Ascending aorta (tissue), 2 donors: ENCODE results near the gene UTP4. TPM values are rescaled to one million over a fixed set of nuclear protein-coding genes. Genes with fewer than 3 reads are reported as not detected.

Experiments used
- DNase-seq, 2 donors: peaks; one replicate each; pipeline ENCODE4 v3.0.0-alpha.2; 2019; ENCODE audit warnings: low spot score in 2 of 2
- H3K27ac ChIP-seq, 2 donors: fragments of 200-600 bp; sonication (generic); one replicate each; pipeline ENCODE4 v1.5.1; 2016 to 2017; ENCODE audit warnings: mild to moderate bottlenecking in 1 of 2
- H3K27me3 ChIP-seq: fragments of 200-600 bp; sonication (generic); one replicate; pipeline ENCODE4 v1.5.1; 2017
- H3K36me3 ChIP-seq, 2 donors: fragments of 200-600 bp; sonication (generic); one replicate each; pipeline ENCODE4 v1.5.1; 2016
- H3K4me1 ChIP-seq, 2 donors: fragments of 200-600 bp; sonication (generic); one replicate each; pipeline ENCODE4 v1.5.1; 2016 to 2017; ENCODE audit warnings: mild to moderate bottlenecking in 1 of 2
- H3K4me3 ChIP-seq, 2 donors: fragments of 200-600 bp; sonication (generic); one replicate each; pipeline ENCODE4 v1.5.1; 2016 to 2017; ENCODE audit warnings: mild to moderate bottlenecking in 1 of 2
- H3K9me3 ChIP-seq, 2 donors: fragments of 200-600 bp; sonication (generic); one replicate each; pipeline ENCODE4 v1.5.1; 2016
- intact Hi-C: fragments of 100-400 bp; cut with DNase I; formaldehyde crosslinking; loops from one replicate; pipeline ENCODE4 v1.15.1; 2023
- total RNA-seq: library from RNA; depleted of rRNA; stranded (reverse); fragments of >200 nt; gene quantifications from one replicate; pipeline ENCODE4 v1.1.0, GENCODE V29; 2016
- TF ChIP-seq, protein P1 (sequence below), 3 experiments: fragments of 200-600 bp in 2 of 3; fragments of 450-650 bp in 1 of 3; sonication (generic) in 2 of 3; IDR thresholded peaks; one replicate each; pipeline ENCODE4 v1.5.1; 2016 to 2019; ENCODE audit warnings: antibody characterized with exemption in 3 of 3, mild to moderate bottlenecking in 1 of 3, moderate library complexity in 1 of 3

Gene UTP4
- total RNA-seq, result 45.9 TPM

- Histone ChIP-seq H3K36me3 (peaks cover 0 to 11% of the 10 kb centered on the region in 2 donors), H3K27ac (peak within 1 kb of the TSS; percentile 84 to 85), H3K4me1 (peaks cover 3 to 13% of the 10 kb centered on the region in 2 donors), H3K9me3 (no peaks in the 10 kb centered on the region), H3K27me3 (no peaks in the 10 kb centered on the region), H3K4me3 (peak within 1 kb of the TSS; percentile 91 to 97)
- intact Hi-C loops, result loop anchor here (5.0 kb wide), 1 partner anchor 55 kb away; the partner anchor contains the start of gene SNTB2
- TF ChIP-seq, protein P1, sequence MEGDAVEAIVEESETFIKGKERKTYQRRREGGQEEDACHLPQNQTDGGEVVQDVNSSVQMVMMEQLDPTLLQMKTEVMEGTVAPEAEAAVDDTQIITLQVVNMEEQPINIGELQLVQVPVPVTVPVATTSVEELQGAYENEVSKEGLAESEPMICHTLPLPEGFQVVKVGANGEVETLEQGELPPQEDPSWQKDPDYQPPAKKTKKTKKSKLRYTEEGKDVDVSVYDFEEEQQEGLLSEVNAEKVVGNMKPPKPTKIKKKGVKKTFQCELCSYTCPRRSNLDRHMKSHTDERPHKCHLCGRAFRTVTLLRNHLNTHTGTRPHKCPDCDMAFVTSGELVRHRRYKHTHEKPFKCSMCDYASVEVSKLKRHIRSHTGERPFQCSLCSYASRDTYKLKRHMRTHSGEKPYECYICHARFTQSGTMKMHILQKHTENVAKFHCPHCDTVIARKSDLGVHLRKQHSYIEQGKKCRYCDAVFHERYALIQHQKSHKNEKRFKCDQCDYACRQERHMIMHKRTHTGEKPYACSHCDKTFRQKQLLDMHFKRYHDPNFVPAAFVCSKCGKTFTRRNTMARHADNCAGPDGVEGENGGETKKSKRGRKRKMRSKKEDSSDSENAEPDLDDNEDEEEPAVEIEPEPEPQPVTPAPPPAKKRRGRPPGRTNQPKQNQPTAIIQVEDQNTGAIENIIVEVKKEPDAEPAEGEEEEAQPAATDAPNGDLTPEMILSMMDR (IDR thresholded peaks at IDR 0.05), result peak in 1 of 3 experiments; percentile 11
- DNase-seq, result peak; percentile 36 to 90
These were observed at the start of gene UTP4, which contains the start of gene CHTF8 for GRCh38 chr16:69132424-69133252. UTP4 (plus strand) TSS chr16:69132649; CDS start chr16:69133460, 811 bp downstream. CHTF8 (minus strand) TSS chr16:69132588; CDS start chr16:69121458, 11,130 bp downstream.

- H3K4me1 ChIP-seq, result no peaks in the 10 kb centered on the region
- DNase-seq, result no peak
- H3K36me3 ChIP-seq, result peaks cover 5 to 19% of the 10 kb centered on the region in 2 donors
- no peaks in the 10 kb centered on the region for H3K27me3 ChIP-seq
- TF ChIP-seq, protein P1 (IDR thresholded peaks at IDR 0.05), result no peak
- intact Hi-C loops, result no loop called here
- no peak overlapping the region for H3K4me3 ChIP-seq
- no peaks in the 10 kb centered on the region for H3K9me3 ChIP-seq
- H3K27ac ChIP-seq, result no peak overlapping the region
These were observed 49.0 kb upstream of the UTP4 start for GRCh38 chr16:69083306-69083941.

GRCh38 chr16:69084289-69084688 lies 48.2 kb upstream of the UTP4 start:
- Histone ChIP-seq H3K9me3 (no peaks in the 10 kb centered on the region), H3K27me3 (no peaks in the 10 kb centered on the region), H3K4me3 (no peak overlapping the region), H3K27ac (no peak overlapping the region), H3K36me3 (peaks cover 5 to 19% of the 10 kb centered on the region in 2 donors), H3K4me1 (no peaks in the 10 kb centered on the region)
- TF ChIP-seq, protein P1 (IDR thresholded peaks at IDR 0.05), result no peak
- intact Hi-C loops, result no loop called here
- no peak for DNase-seq

DNA sequence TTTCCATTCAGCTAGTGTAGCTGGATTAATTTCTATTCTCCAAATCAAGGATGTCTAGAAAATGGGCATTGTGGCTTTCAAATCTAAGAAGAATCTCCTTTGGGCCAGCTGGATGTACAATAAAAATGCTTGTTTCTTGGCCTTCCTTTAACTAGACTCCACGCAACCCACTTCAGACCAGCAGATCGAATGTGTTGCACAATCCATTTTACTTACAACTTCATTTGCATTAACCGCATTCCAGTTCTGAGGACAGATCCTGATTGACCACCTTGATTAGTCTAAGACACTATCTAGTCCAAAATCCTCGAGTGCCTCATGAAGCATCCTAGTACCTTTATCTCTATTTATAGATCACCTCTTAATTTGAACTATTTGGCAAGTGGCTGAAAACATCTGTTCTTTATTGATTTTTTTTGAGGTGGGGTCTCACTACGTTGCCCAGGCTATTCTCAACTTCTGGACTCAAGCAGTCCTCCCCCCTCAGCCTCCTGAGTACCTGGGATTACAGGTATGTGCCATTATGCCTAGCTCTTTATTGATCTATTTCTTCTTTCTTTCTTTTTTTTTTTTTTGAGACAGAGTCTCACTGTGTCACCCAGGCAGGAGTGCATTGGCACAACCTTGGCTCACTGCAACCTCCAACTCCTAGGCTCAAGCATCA lies 47.3 kb upstream of the UTP4 start:
- intact Hi-C loops, result no loop called here
- no peak overlapping the region for H3K27ac ChIP-seq

GRCh38 chr16:69087161-69087581 lies 45.3 kb upstream of the UTP4 start:
- no peaks in the 10 kb centered on the region for H3K4me1 ChIP-seq
- no peak for DNase-seq
- H3K9me3 ChIP-seq, result no peaks in the 10 kb centered on the region
- no peak overlapping the region for H3K27ac ChIP-seq
- H3K4me3 ChIP-seq, result no peak overlapping the region
- H3K27me3 ChIP-seq, result no peaks in the 10 kb centered on the region
- H3K36me3 ChIP-seq, result peaks cover 5 to 19% of the 10 kb centered on the region in 2 donors
- TF ChIP-seq, protein P1 (IDR thresholded peaks at IDR 0.05), result no peak
- intact Hi-C loops, result no loop called here

More for the DNA sequence above, 47.3 kb upstream of the UTP4 start:
- peaks cover 5 to 19% of the 10 kb centered on the region in 2 donors for H3K36me3 ChIP-seq
- no peak overlapping the region for H3K4me3 ChIP-seq
- H3K9me3 ChIP-seq, result no peaks in the 10 kb centered on the region
- H3K27me3 ChIP-seq, result no peaks in the 10 kb centered on the region
- DNase-seq, result no peak
- no peaks in the 10 kb centered on the region for H3K4me1 ChIP-seq
- TF ChIP-seq, protein P1 (IDR thresholded peaks at IDR 0.05), result no peak
